Ishikawa (cell line): Measurements from ENCODE around the gene GLO1.

ENCODE experiments used
- CEBPB ChIP-seq: IDR thresholded peaks from 2 replicates; pipeline ENCODE4 v1.6.1; 2012
- CREB1 ChIP-seq: IDR thresholded peaks from 2 replicates; pipeline ENCODE4 v1.6.1; 2012; ENCODE audit warnings: low read depth
- EP300 ChIP-seq: IDR thresholded peaks from 2 replicates; pipeline ENCODE4 v1.6.1; 2012; ENCODE audit warnings: borderline replicate concordance
- FOXM1 ChIP-seq: IDR thresholded peaks from 2 replicates; pipeline ENCODE4 v1.6.1; 2012; ENCODE audit warnings: low read depth, borderline replicate concordance
- MAX ChIP-seq: IDR thresholded peaks from 2 replicates; pipeline ENCODE4 v1.6.1; 2012
- RAD21 ChIP-seq: IDR thresholded peaks from 2 replicates; pipeline ENCODE4 v1.6.1; 2012; ENCODE audit warnings: low read depth
- TAF1 ChIP-seq: IDR thresholded peaks from 2 replicates; pipeline ENCODE4 v1.6.1; 2012; ENCODE audit warnings: low read depth, mild to moderate bottlenecking
- TCF12 ChIP-seq: IDR thresholded peaks from 2 replicates; pipeline ENCODE4 v1.6.1; 2012; ENCODE audit warnings: low read depth
- TF ChIP-seq, protein P1 (sequence below): IDR thresholded peaks from 2 replicates; pipeline ENCODE4 v1.6.1; 2012
- TF ChIP-seq, protein P2 (sequence below): IDR thresholded peaks from 2 replicates; pipeline ENCODE4 v1.6.1; 2012; ENCODE audit warnings: low read depth, mild to moderate bottlenecking

GRCh38 chr6:38632490-38632889, 70.5 kb downstream of the GLO1 start:
- no peak for TF ChIP-seq CEBPB
- TF ChIP-seq EP300: no peak
- TF ChIP-seq CREB1: no peak
- TF ChIP-seq TCF12: no peak
- TF ChIP-seq, protein P1, sequence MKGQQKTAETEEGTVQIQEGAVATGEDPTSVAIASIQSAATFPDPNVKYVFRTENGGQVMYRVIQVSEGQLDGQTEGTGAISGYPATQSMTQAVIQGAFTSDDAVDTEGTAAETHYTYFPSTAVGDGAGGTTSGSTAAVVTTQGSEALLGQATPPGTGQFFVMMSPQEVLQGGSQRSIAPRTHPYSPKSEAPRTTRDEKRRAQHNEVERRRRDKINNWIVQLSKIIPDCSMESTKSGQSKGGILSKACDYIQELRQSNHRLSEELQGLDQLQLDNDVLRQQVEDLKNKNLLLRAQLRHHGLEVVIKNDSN: no peak
- TF ChIP-seq, protein P2, sequence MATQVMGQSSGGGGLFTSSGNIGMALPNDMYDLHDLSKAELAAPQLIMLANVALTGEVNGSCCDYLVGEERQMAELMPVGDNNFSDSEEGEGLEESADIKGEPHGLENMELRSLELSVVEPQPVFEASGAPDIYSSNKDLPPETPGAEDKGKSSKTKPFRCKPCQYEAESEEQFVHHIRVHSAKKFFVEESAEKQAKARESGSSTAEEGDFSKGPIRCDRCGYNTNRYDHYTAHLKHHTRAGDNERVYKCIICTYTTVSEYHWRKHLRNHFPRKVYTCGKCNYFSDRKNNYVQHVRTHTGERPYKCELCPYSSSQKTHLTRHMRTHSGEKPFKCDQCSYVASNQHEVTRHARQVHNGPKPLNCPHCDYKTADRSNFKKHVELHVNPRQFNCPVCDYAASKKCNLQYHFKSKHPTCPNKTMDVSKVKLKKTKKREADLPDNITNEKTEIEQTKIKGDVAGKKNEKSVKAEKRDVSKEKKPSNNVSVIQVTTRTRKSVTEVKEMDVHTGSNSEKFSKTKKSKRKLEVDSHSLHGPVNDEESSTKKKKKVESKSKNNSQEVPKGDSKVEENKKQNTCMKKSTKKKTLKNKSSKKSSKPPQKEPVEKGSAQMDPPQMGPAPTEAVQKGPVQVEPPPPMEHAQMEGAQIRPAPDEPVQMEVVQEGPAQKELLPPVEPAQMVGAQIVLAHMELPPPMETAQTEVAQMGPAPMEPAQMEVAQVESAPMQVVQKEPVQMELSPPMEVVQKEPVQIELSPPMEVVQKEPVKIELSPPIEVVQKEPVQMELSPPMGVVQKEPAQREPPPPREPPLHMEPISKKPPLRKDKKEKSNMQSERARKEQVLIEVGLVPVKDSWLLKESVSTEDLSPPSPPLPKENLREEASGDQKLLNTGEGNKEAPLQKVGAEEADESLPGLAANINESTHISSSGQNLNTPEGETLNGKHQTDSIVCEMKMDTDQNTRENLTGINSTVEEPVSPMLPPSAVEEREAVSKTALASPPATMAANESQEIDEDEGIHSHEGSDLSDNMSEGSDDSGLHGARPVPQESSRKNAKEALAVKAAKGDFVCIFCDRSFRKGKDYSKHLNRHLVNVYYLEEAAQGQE: no peak
- TF ChIP-seq MAX: no peak
- TF ChIP-seq RAD21: no peak
- no peak for TF ChIP-seq TAF1
- TF ChIP-seq FOXM1: no peak
